ENCODE measurements around the gene NCAPH2.

GRCh38 chr22:50525858-50526107 is 17.8 kb downstream of the NCAPH2 start:
- TF ChIP-seq, protein P1, sequence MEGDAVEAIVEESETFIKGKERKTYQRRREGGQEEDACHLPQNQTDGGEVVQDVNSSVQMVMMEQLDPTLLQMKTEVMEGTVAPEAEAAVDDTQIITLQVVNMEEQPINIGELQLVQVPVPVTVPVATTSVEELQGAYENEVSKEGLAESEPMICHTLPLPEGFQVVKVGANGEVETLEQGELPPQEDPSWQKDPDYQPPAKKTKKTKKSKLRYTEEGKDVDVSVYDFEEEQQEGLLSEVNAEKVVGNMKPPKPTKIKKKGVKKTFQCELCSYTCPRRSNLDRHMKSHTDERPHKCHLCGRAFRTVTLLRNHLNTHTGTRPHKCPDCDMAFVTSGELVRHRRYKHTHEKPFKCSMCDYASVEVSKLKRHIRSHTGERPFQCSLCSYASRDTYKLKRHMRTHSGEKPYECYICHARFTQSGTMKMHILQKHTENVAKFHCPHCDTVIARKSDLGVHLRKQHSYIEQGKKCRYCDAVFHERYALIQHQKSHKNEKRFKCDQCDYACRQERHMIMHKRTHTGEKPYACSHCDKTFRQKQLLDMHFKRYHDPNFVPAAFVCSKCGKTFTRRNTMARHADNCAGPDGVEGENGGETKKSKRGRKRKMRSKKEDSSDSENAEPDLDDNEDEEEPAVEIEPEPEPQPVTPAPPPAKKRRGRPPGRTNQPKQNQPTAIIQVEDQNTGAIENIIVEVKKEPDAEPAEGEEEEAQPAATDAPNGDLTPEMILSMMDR (IDR thresholded peaks at IDR 0.05) = no peak
- TF ChIP-seq POLR2A (IDR thresholded peaks at IDR 0.05) = no peak
- TF ChIP-seq POLR2AphosphoS5 (IDR thresholded peaks at IDR 0.05) = no peak
